IMR-90 (cell line): ENCODE data around the gene TMEM240. TPM values are rescaled to one million over a fixed set of nuclear protein-coding genes. Genes with fewer than 3 reads are reported as not detected.

Experiments used
- ATAC-seq: fragments of 200-7000 bp; cut with Tn5 transposase; 2 replicates; pipeline ENCODE4 v1.9.1; 2020; ENCODE audit warnings: low read depth, mild to moderate bottlenecking, moderate library complexity
- BruUV-seq: library from RNA; stranded (reverse); fragments of 400-500 nt; replicated peaks from 2 replicates; lab custom pipeline; 2021; lab: Mats Ljungman, UMichigan
- CTCF ChIA-PET: fragments of 300-600 bp; formaldehyde crosslinking; extraction: SDS; loops from one replicate; lab custom pipeline; 2021; ENCODE audit warnings: antibody characterized with exemption; lab: Yijun Ruan, JAX
- POLR2A ChIA-PET: fragments of 300-600 bp; sonication (Branson Sonifier 250); formaldehyde crosslinking; loops from one replicate; lab custom pipeline; 2022; ENCODE audit warnings: antibody characterized with exemption; ENCODE audit not compliant: unreplicated experiment; lab: Charles Lee
- DNase-seq: peaks from one replicate; pipeline ENCODE4 v3.0.0; 2013
- H2AFZ ChIP-seq: replicated peaks from 2 replicates; pipeline ENCODE3; 2013; ENCODE audit warnings: low read length, mild to moderate bottlenecking; ENCODE audit not compliant: poor library complexity
- H2AK5ac ChIP-seq: 2 replicates; pipeline ENCODE4 v1.6.1; 2013; ENCODE audit warnings: low read depth, low read length, inconsistent platforms
- H2AK9ac ChIP-seq: replicated peaks from 2 replicates; pipeline ENCODE3; 2013; ENCODE audit warnings: mild to moderate bottlenecking, low read depth, low read length, moderate library complexity; ENCODE audit not compliant: poor library complexity
- H2BK120ac ChIP-seq: 2 replicates; pipeline ENCODE4 v1.6.1; 2013; ENCODE audit warnings: low read depth, low read length, inconsistent platforms
- H2BK15ac ChIP-seq: 3 replicates; pipeline ENCODE4 v1.6.1; 2013; ENCODE audit warnings: low read depth, low read length, inconsistent platforms
- H2BK20ac ChIP-seq: 2 replicates; pipeline ENCODE4 v1.6.1; 2013; ENCODE audit warnings: low read depth, mild to moderate bottlenecking, inconsistent platforms, low read length, moderate library complexity
- H2BK5ac ChIP-seq: 2 replicates; pipeline ENCODE4 v1.6.1; 2013; ENCODE audit warnings: mild to moderate bottlenecking, low read depth, low read length, inconsistent platforms; ENCODE audit not compliant: poor library complexity, severe bottlenecking
- H3K14ac ChIP-seq: replicated peaks from 2 replicates; pipeline ENCODE4 v1.6.1; 2013; ENCODE audit warnings: low read depth, low read length, inconsistent platforms
- H3K18ac ChIP-seq: 2 replicates; pipeline ENCODE4 v1.6.1; 2013; ENCODE audit warnings: low read depth, low read length, control low read depth
- H3K23ac ChIP-seq: 2 replicates; pipeline ENCODE4 v1.6.1; 2013; ENCODE audit warnings: low read depth, low read length, inconsistent platforms
- H3K27ac ChIP-seq: 2 replicates; pipeline ENCODE4 v1.5.1; 2013; ENCODE audit warnings: mild to moderate bottlenecking, control low read depth, low read length; ENCODE audit not compliant: insufficient read depth
- H3K27me3 ChIP-seq: 2 replicates; pipeline ENCODE4 v1.6.1; 2013; ENCODE audit warnings: low read length; ENCODE audit not compliant: control insufficient read depth, insufficient read depth
- H3K36me3 ChIP-seq: 2 replicates; pipeline ENCODE4 v1.6.1; 2013; ENCODE audit warnings: low read length, mixed read lengths; ENCODE audit not compliant: control insufficient read depth, insufficient read depth
- H3K4ac ChIP-seq: 2 replicates; pipeline ENCODE4 v1.6.1; 2013; ENCODE audit warnings: low read depth, low read length, inconsistent platforms
- H3K4me1 ChIP-seq: 2 replicates; pipeline ENCODE4 v1.6.1; 2013; ENCODE audit warnings: low read length, mixed read lengths; ENCODE audit not compliant: control insufficient read depth, insufficient read depth
- H3K4me2 ChIP-seq: 2 replicates; pipeline ENCODE4 v1.6.1; 2013; ENCODE audit warnings: low read depth, mild to moderate bottlenecking, control low read depth, low read length, moderate library complexity
- H3K4me3 ChIP-seq: 2 replicates; pipeline ENCODE4 v1.5.1; 2013; ENCODE audit warnings: low read depth, mild to moderate bottlenecking, control low read depth, low read length, moderate library complexity; ENCODE audit not compliant: insufficient read depth
- H3K56ac ChIP-seq: 2 replicates; pipeline ENCODE4 v1.6.1; 2013; ENCODE audit warnings: low read length, inconsistent platforms; ENCODE audit not compliant: insufficient read depth; ENCODE audit errors: extremely low read depth
- H3K79me1 ChIP-seq, 2 experiments: 2 replicates each; pipeline ENCODE4 v1.6.1; 2013; ENCODE audit warnings: low read length in 2 of 2, inconsistent platforms in 1 of 2, low read depth in 1 of 2
- H3K9ac ChIP-seq: 2 replicates; pipeline ENCODE4 v1.6.1; 2013; ENCODE audit warnings: low read depth, low read length, control low read depth
- H3K9me1 ChIP-seq: 2 replicates; pipeline ENCODE4 v1.6.1; 2013; ENCODE audit warnings: low read length, inconsistent platforms; ENCODE audit not compliant: insufficient read depth
- H3K9me3 ChIP-seq: 2 replicates; pipeline ENCODE4 v1.6.1; 2013; ENCODE audit warnings: low read length; ENCODE audit not compliant: control insufficient read depth, insufficient read depth
- H4K20me1 ChIP-seq: 2 replicates; pipeline ENCODE4 v1.6.1; 2013; ENCODE audit warnings: low read length, inconsistent platforms; ENCODE audit not compliant: insufficient read depth
- H4K5ac ChIP-seq: 2 replicates; pipeline ENCODE4 v1.6.1; 2013; ENCODE audit warnings: mild to moderate bottlenecking, low read depth, low read length, control low read depth
- H4K8ac ChIP-seq, 2 experiments: 2 replicates each; pipeline ENCODE4 v1.6.1; 2013; ENCODE audit warnings: low read depth in 2 of 2, low read length in 2 of 2, control low read depth in 1 of 2, inconsistent platforms in 1 of 2
- H4K91ac ChIP-seq: 2 replicates; pipeline ENCODE4 v1.6.1; 2013; ENCODE audit warnings: low read depth, low read length, inconsistent platforms; ENCODE audit not compliant: insufficient read depth
- BHLHE40 ChIP-seq: fragments of 150-350 bp; IDR thresholded peaks from 2 replicates; pipeline ENCODE4 v1.6.1; 2016; ENCODE audit warnings: mild to moderate bottlenecking, low read depth, low read length
- CEBPB ChIP-seq: IDR thresholded peaks from 2 replicates; pipeline ENCODE4 v1.6.1; 2012; ENCODE audit warnings: low read depth, low read length, improper control_type of control experiment
- CHD1 ChIP-seq: IDR thresholded peaks from 2 replicates; pipeline ENCODE4 v1.6.1; 2012; ENCODE audit warnings: low read depth, low read length, improper control_type of control experiment
- MAFK ChIP-seq: IDR thresholded peaks from 2 replicates; pipeline ENCODE4 v1.6.1; 2012; ENCODE audit warnings: low read depth, low read length, improper control_type of control experiment
- MAZ ChIP-seq: IDR thresholded peaks from 2 replicates; pipeline ENCODE4 v1.6.1; 2012; ENCODE audit warnings: low read depth, mild to moderate bottlenecking, low read length, improper control_type of control experiment, moderate library complexity, borderline replicate concordance
- NFE2L2 ChIP-seq: fragments of 150-350 bp; IDR thresholded peaks from 2 replicates; pipeline ENCODE4 v1.6.1; 2016; ENCODE audit warnings: low read depth, mild to moderate bottlenecking, low read length
- POLR2A ChIP-seq: IDR thresholded peaks from 2 replicates; pipeline ENCODE4 v1.6.1; 2012; ENCODE audit warnings: mild to moderate bottlenecking, low read depth, low read length
- RAD21 ChIP-seq: IDR thresholded peaks from 2 replicates; pipeline ENCODE4 v1.6.1; 2012; ENCODE audit warnings: low read length, improper control_type of control experiment
- RCOR1 ChIP-seq: IDR thresholded peaks from 2 replicates; pipeline ENCODE4 v1.6.1; 2012; ENCODE audit warnings: mild to moderate bottlenecking, low read length, improper control_type of control experiment; ENCODE audit not compliant: insufficient replicate concordance
- RFX5 ChIP-seq: IDR thresholded peaks from 2 replicates; pipeline ENCODE4 v1.8.0; 2012; ENCODE audit warnings: low read depth, mild to moderate bottlenecking, low read length, moderate library complexity
- SMC3 ChIP-seq: fragments of 150-350 bp; IDR thresholded peaks from 2 replicates; pipeline ENCODE4 v1.6.1; 2016; ENCODE audit warnings: low read depth, mild to moderate bottlenecking, antibody characterized with exemption, low read length, moderate library complexity
- WGBS, 2 experiments: methylation state at CpG; one replicate each; pipeline versions ENCODE4 v1.1.5 to v1.1.7; 2013; ENCODE audit warnings: missing lambda C conversion rate in 2 of 2; ENCODE audit not compliant: insufficient read length in 1 of 2; ENCODE audit errors: extremely low coverage in 2 of 2; 5-methylcytosine and 5-hydroxymethylcytosine counted together
- dilution Hi-C: fragments of 300-500 bp; cut with HindIII; formaldehyde crosslinking; loops from one replicate; pipeline ENCODE4 v1.14.3; 2018; ENCODE audit warnings: low sequenced_read_pairs; ENCODE audit not compliant: unreplicated experiment
- in situ Hi-C: fragments of 300-500 bp; cut with MboI; formaldehyde crosslinking; loops from 3 replicates; pipeline ENCODE4 v1.14.3; 2019; ENCODE audit warnings: low sequenced_read_pairs, inconsistent platforms, mixed read lengths
- intact Hi-C: fragments of 100-400 bp; cut with micrococcal nuclease; formaldehyde crosslinking; loops from 2 replicates; pipeline ENCODE4 v1.10.0; 2022
- polyA plus RNA-seq, 3 experiments: library from polyadenylated mRNA; depleted of rRNA; stranded (reverse); fragments of >200 nt; gene quantifications; 2 replicates each; pipeline ENCODE4 v1.2.3, GENCODE V29; 2012; ENCODE audit warnings: low replicate concordance in 1 of 3
- total RNA-seq: library from RNA; depleted of rRNA; stranded (reverse); fragments of >200 nt; gene quantifications from 2 replicates; pipeline ENCODE4 v1.2.3, GENCODE V29; 2012
- TF ChIP-seq, protein P1 (sequence below): conservative IDR thresholded peaks from 2 replicates; pipeline ENCODE4 v1.5.1; 2012; ENCODE audit warnings: mild to moderate bottlenecking, low read depth, low read length, improper control_type of control experiment
- TF ChIP-seq, protein P2 (sequence below): fragments of 150-350 bp; IDR thresholded peaks from 2 replicates; pipeline ENCODE4 v1.6.1; 2017; ENCODE audit warnings: mild to moderate bottlenecking, antibody characterized with exemption, low read length, low read depth
- TF ChIP-seq, protein P3 (sequence below): fragments of 150-350 bp; IDR thresholded peaks from 2 replicates; pipeline ENCODE4 v1.6.1; 2016; ENCODE audit warnings: low read depth, mild to moderate bottlenecking, low read length, moderate library complexity, borderline replicate concordance

TMEM240 gene
- total and polyA plus RNA-seq, 2 of the 4 experiments (the other 2 are of a cell fraction): 1.6 to 7.6 TPM

DNA sequence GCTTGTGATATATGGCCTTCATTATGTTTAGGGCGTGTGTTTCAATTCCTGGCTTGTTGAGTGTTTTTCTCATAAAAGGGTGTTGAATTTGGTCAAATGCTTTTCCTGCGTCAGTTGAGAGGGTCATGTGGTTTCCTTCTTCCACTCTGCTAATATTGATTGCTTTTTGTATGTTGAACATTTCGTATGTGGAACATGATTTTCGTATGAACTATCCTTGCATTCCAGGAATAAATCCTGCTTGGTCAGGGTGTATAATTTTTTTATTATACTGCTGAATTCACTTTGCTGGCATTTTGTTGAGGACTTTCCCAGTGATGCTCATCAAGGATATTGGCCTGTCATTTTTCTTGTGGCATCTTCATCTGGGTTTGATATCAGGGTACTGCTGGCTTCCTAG is 33.1 kb downstream of the TMEM240 start:
- H2BK120ac ChIP-seq: no peak overlapping the region
- no peak overlapping the region for H2BK5ac ChIP-seq
- H3K4ac ChIP-seq: no peak overlapping the region
- no peak overlapping the region for H4K91ac ChIP-seq
- TF ChIP-seq, protein P1, sequence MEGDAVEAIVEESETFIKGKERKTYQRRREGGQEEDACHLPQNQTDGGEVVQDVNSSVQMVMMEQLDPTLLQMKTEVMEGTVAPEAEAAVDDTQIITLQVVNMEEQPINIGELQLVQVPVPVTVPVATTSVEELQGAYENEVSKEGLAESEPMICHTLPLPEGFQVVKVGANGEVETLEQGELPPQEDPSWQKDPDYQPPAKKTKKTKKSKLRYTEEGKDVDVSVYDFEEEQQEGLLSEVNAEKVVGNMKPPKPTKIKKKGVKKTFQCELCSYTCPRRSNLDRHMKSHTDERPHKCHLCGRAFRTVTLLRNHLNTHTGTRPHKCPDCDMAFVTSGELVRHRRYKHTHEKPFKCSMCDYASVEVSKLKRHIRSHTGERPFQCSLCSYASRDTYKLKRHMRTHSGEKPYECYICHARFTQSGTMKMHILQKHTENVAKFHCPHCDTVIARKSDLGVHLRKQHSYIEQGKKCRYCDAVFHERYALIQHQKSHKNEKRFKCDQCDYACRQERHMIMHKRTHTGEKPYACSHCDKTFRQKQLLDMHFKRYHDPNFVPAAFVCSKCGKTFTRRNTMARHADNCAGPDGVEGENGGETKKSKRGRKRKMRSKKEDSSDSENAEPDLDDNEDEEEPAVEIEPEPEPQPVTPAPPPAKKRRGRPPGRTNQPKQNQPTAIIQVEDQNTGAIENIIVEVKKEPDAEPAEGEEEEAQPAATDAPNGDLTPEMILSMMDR: no peak
- TF ChIP-seq CHD1 (no peak), MAZ (no peak), RAD21 (no peak), BHLHE40 (no peak), SMC3 (no peak), MAFK (no peak), POLR2A (no peak), CEBPB (no peak), RCOR1 (no peak), NFE2L2 (no peak), RFX5 (no peak)
- TF ChIP-seq, protein P2, sequence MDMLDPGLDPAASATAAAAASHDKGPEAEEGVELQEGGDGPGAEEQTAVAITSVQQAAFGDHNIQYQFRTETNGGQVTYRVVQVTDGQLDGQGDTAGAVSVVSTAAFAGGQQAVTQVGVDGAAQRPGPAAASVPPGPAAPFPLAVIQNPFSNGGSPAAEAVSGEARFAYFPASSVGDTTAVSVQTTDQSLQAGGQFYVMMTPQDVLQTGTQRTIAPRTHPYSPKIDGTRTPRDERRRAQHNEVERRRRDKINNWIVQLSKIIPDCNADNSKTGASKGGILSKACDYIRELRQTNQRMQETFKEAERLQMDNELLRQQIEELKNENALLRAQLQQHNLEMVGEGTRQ: no peak
- TF ChIP-seq, protein P3, sequence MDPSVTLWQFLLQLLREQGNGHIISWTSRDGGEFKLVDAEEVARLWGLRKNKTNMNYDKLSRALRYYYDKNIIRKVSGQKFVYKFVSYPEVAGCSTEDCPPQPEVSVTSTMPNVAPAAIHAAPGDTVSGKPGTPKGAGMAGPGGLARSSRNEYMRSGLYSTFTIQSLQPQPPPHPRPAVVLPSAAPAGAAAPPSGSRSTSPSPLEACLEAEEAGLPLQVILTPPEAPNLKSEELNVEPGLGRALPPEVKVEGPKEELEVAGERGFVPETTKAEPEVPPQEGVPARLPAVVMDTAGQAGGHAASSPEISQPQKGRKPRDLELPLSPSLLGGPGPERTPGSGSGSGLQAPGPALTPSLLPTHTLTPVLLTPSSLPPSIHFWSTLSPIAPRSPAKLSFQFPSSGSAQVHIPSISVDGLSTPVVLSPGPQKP: no peak
- no peak overlapping the region for H2BK20ac ChIP-seq
- intact Hi-C loops (no loop called here), in situ Hi-C loops (no loop called here), dilution Hi-C loops (no loop called here)
- POLR2A ChIA-PET: interaction anchor here (0.6 kb wide), 1 partner anchor 38 kb away, joined by 14 read pairs; no protein-coding TSS in a partner anchor
- CTCF ChIA-PET: no interaction called here
- BruUV-seq: no TSS peak
- DNase-seq: no peak
- peaks cover 7% of the 10 kb centered on the region; the same call in 1 of the 2 replicates for H3K9me1 ChIP-seq
- no peak overlapping the region for H3K4me2 ChIP-seq
- no peak overlapping the region for H3K9ac ChIP-seq
- no peaks in the 10 kb centered on the region for H3K27me3 ChIP-seq
- H3K27ac ChIP-seq: no peak overlapping the region
- no peak overlapping the region for H3K56ac ChIP-seq
- H2AK9ac ChIP-seq: no peak overlapping the region
- no peak overlapping the region for H2AFZ ChIP-seq
- no peak overlapping the region for H3K23ac ChIP-seq
- H3K4me1 ChIP-seq: peaks cover 3% of the 10 kb centered on the region; the same call in 1 of the 2 replicates
- H4K20me1 ChIP-seq: no peaks in the 10 kb centered on the region
- ATAC-seq: no peak
- H3K36me3 ChIP-seq: no peaks in the 10 kb centered on the region
- H3K4me3 ChIP-seq: no peak overlapping the region
- H2BK15ac ChIP-seq: no peak overlapping the region
- H3K9me3 ChIP-seq: no peaks in the 10 kb centered on the region
- no peak overlapping the region for H3K18ac ChIP-seq
- WGBS, 2 experiments: 100% methylated on average over 1 of the region's 4 CpGs; no CpG with 5 or more reads in 1 of the 2 experiments
- H4K5ac ChIP-seq: no peak overlapping the region
- H2AK5ac ChIP-seq: no peak overlapping the region
- no peak overlapping the region for H4K8ac ChIP-seq
- H3K14ac ChIP-seq: no peak overlapping the region
- H3K79me1 ChIP-seq: peaks cover 6 to 11% of the 10 kb centered on the region in 2 experiments; a peak in 3 of 4 replicates
